Renal pelvis (tissue), 4 donors: Measurements from ENCODE around the gene TMEM88. TPM values are rescaled to one million over a fixed set of nuclear protein-coding genes. Genes with fewer than 3 reads are reported as not detected.

ENCODE experiments used
- DNase-seq: peaks from one replicate; pipeline ENCODE4 v3.0.0-alpha.2; 2013
- polyA plus RNA-seq, 3 donors: library from polyadenylated mRNA; unstranded; fragments of 120-200 nt; gene quantifications; one replicate each; pipeline ENCODE4 v1.2.1, GENCODE V29; 2013; ENCODE audit not compliant: insufficient read length in 3 of 3

TMEM88 gene
- polyA plus RNA-seq, 3 donors, result 25.9 to 32.4 (median 26.0) TPM

DNA sequence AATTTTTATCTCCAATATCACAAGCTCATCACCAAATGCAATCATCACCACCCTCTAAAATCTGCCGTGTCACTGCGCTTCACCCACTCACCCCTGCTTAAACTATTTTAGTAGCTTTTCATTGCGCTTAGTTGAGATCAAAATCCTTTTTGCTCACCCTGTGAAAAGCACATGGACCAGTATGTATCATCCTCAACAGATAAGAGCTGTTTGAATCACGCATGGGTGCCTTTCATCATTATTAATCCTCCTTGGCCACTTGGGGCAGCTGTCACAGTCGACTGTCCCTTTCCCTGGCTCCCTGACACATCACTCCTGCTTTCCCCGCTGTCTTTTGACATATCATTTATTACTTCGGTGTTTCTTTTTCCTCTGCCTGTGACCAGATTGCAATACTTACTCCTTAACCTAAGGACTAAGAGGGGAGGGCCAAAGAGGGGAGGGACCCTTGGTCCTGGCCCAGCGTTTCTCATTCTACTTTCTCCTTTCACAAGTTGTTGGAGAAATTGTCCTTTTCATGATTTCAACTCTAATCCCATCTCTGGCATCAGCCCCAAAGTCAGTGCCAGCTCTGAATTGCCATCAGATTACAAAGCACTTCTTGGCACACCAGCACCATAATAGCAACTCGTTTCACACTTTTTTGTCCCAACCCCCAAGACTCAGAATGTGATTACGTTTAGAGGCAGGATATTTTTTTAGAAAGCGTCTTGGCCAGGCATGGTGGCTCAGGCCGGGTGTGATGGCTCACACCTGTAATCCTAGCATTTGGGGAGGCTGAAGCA lies 29.5 kb upstream of the TMEM88 start:
- no peak for DNase-seq

DNA sequence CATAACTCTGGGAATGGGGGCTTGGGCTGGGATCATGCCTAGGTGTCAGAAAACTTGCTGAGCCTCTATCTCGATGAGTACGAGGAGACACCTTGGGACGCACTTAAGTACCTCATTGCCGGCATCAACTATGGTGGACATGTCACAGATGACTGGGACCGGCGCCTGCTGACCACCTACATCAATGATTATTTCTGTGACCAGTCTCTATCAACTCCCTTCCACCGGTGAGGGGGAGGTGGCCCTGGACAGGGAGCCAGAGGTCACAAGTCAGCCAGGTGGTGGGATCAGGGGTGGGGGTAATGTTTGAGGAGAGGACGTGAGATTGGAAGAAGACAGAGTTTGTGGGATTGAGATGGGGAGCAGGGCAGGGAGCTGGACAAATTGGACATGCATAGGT lies 24.2 kb upstream of the TMEM88 start:
- DNase-seq, result no peak

DNA sequence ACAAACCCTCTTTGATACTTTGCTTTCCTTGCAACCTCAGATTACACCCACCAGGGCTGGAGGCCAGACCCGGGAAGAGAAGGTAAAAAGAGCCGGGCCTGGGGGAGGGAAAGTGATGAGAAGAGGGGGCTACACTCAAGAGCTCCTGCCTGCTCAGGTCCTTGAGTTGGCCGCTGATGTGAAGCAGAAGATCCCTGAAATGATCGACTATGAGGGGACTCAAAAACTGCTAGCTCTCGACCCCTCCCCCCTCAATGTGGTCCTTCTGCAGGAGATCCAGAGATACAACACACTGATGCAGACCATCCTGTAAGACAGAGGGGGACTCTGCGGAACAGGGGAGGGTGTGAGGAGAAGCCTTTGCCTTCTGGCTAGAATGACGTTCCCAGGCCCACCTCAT lies 23.6 kb upstream of the TMEM88 start:
- no peak for DNase-seq

DNA sequence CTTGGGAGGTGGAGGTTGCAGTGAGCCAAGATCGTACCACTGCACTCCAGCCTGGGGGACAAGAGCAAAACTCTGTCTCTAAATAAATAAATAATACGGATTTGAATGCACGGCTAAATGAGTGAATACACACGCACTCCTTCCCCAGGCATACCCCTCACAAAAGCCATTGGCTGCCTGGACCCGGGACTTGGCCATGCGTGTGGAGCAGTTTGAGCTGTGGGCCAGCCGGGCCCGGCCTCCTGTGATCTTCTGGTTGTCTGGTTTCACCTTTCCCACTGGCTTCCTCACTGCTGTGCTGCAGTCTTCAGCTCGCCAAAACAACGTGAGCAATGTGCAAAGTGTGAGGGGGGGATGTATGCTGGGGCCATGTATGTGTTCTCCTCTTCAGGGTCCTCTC lies 22.4 kb upstream of the TMEM88 start:
- no peak for DNase-seq

DNA sequence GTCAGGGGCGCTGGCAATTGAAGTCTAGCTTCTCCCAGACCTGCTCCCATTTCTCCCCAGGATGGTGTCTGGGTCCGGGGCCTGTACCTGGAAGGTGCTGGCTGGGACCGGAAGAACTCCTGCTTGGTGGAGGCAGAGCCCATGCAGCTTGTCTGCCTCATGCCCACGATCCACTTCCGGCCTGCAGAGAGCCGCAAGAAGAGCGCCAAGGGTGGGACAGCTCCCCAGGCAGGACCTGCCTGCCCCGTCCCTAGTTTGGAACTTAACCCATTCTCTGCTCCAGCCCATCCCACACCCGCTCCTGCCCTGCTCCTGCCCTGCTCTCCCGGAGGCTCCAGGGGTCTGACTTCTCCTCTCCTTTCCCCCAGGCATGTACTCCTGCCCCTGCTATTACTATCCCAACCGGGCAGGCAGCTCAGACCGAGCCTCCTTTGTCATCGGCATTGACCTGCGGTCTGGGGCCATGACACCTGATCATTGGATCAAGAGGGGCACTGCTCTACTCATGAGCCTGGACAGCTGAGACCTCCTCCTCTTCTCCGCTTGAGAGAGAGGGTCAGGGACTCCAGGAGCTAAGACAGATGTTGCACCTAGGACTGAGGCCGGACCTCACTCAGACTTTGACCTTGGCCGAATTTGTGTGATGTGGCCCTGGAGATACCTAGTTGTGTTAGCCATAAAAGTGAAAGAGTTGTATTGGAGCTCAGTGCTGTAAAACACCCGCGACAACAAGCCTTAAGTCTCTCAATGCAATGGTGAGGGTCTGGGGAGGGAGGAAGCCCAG lies 21.7 kb upstream of the TMEM88 start:
- DNase-seq, result no peak

DNA sequence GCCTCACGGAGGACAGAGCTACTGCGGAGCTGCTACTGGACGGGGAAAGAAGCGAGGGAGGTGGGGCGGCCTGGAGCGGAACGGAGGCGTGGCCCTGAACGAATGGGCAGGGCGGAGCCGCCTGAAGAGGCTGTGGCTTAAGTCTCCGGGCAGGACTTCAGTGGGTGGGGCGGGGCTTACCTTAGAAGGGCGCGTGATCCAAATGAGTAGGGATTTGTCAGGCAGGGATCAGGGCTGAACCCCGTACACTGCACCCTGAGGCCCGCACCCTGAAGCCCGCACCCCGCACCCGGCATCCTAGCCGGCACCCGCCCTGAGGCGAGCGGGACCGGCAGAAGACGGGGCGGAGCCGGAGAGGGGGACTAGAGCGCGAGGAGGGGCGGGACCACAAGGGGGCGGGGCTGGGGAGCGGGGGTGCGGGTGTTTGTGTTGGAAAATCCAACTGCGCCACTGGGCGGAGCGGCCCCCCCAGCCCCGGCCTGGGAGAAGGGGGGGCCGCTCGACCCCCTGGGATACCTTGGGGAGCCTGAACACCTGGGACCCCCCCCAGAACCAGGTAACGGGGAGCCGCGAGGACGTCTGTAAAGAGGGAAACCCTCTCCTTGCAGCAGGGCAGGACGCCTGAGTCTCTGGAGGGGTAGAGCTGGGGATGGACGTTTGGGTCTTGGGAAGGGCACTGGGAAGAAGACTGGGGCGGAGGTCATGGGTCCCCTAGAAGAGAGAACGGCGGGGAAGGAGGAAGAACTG lies 20.9 kb upstream of the TMEM88 start, which contains the start of gene KDM6B:
TSS of gene KDM6B (plus strand) at position 423 of the 747 bp plus-strand sequence. CDS start 11,338 bp downstream, outside the sequence.
- DNase-seq, result peak; percentile 92

DNA sequence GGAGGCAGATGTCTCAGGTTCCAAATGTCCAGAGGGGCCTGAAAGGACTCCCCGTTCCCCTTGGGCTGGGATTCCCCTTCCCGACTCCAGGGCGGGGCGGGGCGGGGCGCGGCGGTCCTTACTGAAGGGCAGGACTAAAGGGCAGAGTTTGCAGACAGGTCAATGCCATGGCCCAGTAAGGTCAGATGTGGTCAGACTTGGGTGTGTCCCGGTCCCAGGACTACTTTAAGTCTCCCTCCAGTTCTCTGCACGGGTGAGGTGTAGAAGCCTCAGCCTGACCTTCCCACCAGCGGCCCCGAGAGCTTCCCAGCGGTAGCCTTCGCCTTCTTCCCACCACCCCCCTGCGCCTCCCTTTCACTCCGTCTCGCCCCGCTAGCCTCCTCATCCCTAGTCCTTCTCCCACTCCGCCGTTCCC lies 20.3 kb upstream of the TMEM88 start:
- peak; percentile 21 for DNase-seq

DNA sequence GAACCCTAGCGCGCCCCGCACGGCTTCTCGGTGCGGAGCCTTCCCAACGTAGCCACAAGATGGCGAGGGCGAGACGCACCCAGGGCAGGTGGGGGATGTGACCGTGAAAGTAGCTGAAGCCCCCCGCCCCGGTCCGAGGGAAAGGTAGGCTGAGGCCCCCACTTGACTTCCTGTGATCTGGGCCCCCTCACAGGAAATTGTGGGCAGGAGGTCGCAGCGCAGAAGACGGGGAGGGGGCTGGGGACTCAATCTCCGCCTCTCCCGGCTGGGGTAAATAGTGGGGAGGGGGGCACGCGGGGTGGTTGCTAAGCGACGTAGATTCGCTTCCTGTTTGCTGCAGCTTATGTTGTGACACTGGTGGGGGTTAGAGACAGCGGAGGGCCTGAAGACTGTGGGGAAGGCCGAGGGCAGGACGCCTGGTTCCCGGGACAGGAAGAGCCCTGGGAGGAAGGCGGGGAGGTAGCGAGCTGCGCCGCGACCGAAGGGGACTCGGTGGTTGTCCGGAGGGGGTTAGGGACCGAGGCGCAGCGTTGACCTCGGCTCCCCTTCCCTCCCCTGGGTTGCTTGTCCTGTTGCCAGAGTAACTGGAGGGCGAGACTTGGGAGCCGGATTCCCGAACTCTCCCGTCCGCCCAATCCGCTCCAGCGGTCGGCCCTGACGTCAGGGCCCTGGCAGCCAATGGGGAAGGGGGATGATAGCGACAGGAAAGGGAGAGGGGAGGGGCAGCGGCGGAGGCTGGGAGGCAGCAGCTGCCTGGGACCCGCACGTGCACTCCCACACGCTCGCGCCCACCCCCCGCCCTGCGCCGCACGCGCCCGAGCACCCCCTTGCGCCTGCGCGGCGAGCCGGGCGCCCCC lies 19.7 kb upstream of the TMEM88 start:
- peak; percentile 99 for DNase-seq

DNA sequence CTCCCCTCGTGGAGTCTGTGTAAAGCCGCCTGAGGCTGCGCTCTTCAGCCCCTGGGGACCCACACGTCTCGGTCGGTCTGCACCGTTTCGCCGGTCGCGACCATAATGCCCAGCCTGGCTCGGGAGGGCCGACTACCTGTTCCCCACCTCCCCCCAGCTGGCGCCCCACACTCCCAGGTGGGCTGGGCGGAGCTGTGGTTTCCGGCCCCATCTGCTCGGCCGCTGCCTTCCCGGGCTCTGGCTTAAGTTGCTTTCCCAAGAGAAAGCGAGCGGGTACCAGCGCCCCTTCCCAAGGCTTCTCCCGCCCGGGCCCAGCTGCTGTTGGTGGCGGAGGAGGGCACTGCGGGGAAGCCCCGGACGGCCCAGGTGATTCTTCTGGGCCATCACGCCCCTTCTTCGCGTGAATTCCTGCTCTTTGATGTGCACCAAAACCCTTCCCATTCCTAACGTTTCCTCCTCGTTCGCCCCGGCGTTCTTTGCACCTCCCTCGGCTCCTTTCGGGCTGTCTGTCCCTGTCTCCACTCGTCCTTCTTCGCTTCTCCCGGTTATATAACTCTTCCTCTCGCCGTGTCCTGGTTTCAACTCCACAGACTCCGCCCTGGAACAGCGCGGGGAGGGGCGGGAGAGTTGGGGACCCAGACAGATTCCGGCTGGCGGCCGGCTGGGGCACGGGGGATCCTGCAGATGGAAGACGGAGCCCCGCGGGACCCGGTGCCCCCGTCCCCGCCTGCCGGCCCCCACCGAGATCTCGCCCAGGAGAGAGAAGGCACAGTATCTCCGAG lies 18.9 kb upstream of the TMEM88 start:
- DNase-seq, result peak; percentile 66

DNA sequence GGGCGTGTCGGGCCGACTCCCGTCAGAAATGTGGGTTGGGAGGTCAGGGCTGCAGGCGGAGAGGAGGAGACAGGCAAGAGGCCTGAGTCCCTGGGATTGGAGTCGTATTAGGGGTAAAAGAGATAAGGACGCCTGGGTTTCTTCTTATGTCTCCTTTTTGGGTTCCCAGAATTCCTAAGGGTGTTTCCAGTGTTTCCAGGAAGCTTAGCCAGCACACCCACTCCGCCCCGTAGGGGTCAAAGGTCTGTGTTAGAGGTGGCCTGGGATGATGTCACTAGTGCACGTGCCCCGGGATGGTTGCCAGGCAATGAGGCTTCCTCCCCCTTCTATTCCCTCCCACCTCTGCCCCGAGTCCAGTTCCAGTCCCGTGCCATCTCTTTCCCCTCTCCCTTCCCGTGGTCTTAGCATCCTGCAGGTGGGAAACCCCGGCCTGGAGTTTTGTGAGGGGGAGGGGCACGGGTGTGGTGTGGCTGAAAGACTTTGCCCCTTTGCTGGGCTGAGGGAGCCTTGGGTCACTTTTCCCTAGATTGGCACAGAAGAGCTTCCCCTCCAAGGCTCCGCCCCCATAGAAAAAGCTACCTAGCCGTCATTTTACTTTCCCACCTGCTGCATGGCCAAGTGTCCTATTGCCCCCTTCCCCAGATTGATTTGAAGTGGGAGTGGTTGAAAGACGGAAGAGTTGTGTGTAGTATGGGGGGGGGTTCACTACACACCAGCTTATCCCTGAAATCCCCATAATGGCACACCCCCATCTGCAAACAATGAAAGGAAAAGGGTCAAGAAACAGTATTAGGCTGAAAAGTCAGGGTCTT lies 18.1 kb upstream of the TMEM88 start:
- peak; percentile 96 for DNase-seq

DNA sequence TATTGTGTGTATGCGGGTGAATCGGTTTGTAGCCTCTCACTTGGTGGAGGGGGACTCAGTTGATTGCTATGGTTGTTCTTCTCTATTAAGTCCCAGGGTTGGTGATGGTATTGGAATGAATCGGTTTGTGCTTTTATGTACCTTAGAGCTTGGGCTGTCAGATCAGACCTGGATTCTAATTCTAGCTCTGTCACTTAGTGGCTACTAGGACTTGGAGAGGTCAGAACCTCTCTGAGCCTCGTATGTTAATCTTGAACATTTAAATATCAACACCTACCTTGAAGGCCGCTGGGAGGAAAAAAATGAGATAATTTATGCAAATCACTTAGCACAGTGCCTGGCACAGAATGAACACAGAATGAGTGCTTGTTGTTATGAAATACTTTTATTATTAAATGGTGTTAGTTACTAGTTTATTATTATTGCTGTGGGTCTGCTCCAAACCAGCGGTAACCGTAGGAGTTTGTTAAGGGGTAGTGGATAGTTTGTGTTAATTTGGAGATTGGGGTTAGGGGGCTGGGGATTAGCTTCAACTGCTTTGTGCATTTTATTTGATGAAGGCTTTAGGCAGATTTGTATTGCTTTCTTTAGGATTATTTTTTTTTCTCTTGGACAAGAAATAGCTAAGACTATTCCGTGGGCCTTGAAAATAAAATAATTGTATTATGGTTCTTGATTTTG lies 17.3 kb upstream of the TMEM88 start:
- DNase-seq, result no peak

DNA sequence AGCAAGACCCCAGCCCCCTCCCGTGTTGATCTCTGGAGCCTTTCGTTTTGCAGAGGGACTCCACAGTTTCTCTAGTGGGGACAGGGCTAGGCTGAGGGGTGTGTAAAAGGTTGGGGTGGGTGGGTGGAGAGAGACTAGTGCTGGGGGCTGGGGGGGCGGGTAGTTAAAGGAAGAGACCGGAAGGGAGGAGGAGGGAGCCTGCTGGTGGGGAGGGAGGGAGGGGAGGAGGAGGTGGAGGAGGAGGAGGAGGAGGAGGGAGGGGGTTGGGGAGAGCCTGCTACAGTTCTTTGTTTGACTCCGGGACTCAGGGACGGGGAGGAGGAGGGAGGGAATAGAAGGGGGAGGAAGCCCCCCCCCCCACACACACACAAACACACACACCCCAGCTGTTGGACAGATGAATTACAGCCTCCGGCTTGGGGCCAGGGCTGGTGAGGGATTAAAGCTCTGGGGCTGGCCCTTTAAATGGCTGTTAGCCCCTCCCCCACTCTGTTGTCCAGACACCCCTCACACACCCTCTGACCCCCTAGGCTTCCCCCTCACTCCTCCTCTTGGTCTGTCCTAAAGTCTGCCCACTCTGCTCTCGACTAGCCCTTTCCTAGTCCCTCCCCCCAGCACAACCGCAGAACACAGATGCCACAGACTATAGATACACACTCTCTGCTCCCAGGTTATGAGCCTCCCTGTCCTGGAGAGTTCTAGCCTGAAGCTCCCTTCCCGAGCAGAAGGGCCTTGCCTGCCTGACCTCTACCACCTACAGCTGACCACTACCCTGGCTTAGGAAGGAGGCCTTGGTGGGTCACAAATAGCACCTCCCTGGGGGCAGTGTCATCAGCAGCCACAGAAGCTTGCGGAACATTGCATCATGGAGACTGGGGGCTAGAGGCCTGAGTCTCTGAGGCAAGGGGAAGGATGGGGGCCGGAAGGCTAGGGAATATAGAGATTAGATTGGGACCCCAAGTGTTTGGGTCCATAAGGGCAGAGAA lies 16.5 kb upstream of the TMEM88 start:
- DNase-seq, result peak; percentile 68

DNA sequence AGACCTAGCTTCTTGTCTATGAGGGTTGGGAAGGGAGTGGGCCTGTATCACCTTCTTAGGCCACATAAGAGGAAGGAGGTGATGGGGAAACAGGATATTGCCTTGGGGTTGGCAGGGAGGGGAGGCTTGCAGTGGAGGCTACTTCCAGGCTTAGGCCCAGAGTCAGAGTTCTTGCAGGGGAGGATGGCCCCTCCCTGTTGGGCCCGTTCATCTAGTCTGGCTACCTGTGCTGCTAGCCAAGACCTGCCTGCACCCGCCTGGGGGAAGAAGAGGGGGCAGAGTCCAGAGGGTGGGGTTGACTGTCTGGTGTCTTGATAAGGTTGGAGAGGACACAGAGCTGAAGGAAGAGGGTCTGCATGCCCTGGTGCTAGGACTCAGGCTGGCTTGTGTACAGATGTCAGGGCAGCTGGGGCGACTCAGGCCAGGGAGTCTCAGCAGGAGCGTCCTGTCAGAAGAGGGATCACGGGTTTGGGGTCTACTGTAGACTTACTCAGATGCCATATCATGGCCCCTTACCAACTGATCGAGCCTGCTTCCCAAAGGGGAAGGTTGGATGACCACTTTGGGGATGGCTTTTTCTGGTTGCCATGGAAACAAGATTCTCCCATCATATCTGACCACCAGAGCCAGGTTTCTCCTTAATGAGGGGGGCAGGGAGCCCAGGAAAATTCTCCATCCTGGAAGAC lies 15.5 kb upstream of the TMEM88 start:
- DNase-seq, result no peak

DNA sequence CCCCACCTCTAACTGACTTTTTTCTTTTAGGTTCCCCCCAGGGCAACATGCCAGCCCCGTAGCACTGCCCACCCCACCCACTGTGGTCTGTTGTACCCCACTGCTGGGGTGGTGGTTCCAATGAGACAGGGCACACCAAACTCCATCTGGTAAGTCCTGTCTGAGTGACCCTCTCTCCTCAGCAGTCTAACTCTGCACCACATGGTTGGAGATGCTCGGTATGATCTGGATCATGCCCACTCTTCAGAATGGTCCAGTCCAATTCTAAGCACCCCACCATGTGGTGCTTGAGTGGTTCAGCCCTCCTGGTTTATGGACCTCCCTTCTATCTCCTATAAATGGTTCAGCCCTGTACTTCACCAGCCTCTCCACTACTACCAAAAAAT lies 15.0 kb upstream of the TMEM88 start:
- DNase-seq, result no peak

DNA sequence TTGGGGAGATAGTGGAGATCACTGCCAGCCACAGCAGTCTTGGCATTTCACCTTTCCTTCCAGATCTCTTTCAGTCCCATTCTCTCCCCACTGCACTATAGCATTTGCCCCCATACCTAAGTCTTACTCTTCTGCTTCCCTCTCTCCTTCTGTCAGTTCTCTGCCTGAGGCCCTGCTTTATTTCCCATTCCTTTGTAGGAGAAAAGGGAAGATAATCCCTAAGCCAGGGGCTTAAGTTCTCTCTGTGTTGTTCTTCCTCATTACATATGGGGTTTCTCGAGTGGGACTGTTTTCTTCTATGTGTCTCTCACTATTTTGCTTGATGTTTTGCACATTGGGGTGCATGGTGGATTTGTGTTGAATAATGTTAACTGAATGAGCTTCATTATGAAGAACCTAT lies 14.4 kb upstream of the TMEM88 start:
- no peak for DNase-seq

DNA sequence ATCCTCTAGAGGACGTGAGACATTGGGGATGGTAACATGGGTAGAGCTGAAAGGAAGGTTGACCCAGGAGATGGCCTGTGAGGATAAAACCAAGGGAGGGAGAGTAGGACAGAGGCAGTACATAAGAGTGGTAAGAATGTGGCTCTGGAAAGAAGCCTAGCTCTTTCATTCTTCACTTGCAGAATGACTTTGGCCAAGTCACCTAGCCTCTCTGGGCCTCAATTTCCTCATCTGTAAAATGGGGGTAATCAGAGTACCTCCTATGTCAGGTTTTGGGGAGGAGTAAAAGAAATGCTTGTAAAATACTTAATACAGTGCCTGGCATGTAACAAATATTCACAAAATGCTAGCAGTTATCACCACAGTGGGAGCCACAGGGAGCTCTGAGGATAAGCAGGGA lies 14.0 kb upstream of the TMEM88 start:
- no peak for DNase-seq

DNA sequence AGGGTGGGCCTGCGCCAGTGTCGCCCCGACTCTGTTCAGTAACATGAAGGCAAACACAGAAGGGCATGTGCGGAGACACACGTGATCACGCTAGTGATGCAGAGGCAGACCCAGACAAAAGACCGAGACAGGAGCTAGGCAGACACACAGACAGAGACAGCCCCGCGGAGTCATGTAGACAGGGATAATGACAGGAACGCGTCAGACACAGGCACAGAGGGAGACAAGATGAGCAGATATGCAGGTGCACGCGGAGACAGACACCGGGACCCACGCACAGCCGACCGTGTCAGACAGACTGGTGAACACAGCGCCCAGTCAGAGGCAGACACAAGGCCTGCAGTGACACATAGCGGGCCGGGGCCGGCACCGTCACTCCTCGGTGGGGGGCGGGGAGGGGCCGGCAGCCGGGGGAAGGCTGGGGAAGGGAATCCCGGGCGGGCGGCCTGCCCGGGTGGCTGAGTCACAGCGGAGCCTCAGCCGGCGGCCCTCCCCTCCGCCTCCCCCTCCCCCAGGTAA lies 13.4 kb upstream of the TMEM88 start:
- peak; percentile 57 for DNase-seq
